Activated CD4-positive, alpha-beta T cell treated with anti-CD3 and anti-CD28 coated beads, Interleukin-2, amount 50 U/mL, for 4 hours (primary cell): Measurements from ENCODE around the gene DNAH6.
"Not testable (repeated sequence)": the region's sequence is repeated elsewhere in the genome, so short reads cannot be mapped to it uniquely, and the experiment has no call there.

ENCODE experiments used
- DNase-seq, 2 experiments: peaks; one replicate each; pipeline ENCODE4 v3.0.0-alpha.2; 2020

Gene DNAH6, protein sequence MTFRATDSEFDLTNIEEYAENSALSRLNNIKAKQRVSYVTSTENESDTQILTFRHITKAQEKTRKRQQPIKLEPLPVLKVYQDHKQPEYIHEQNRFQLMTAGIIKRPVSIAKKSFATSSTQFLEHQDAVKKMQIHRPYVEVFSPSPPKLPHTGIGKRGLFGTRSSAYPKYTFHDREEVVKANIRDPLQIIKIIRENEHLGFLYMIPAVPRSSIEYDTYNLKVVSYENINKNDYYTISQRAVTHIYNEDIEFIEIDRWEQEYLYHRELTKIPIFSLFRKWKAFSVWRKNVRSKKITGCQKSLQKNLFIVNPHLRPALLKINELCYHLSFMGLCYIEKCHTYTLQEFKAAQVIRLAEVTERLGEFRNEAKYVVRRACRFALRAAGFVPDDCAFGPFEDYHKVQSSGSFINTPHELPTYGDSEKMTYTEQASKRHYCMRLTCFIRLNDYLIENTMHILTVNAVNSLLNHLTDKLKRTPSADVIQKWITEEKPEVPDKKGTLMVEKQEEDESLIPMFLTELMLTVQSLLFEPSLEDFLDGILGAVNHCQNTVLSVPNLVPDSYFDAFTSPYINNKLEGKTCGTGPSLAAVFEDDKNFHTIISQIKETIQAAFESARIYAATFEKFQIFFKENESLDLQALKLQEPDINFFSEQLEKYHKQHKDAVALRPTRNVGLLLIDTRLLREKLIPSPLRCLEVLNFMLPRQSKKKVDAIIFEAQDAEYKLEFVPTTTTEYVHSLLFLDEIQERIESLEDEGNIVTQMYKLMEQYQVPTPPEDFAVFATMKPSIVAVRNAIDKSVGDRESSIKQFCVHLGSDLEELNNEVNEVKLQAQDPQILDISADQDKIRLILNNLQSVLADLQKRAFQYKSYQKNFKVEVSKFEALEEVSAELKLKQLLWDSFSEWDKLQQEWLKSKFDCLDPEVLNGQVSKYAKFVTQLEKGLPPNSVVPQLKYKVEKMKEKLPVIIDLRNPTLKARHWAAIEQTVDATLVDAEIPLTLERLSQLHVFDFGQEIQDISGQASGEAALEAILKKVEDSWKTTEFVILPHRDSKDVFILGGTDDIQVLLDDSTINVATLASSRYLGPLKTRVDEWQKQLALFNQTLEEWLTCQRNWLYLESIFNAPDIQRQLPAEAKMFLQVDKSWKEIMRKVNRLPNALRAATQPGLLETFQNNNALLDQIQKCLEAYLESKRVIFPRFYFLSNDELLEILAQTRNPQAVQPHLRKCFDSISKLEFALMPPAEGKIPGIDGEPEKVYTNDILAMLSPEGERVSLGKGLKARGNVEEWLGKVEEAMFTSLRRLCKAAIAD (N-terminal part only)

DNA sequence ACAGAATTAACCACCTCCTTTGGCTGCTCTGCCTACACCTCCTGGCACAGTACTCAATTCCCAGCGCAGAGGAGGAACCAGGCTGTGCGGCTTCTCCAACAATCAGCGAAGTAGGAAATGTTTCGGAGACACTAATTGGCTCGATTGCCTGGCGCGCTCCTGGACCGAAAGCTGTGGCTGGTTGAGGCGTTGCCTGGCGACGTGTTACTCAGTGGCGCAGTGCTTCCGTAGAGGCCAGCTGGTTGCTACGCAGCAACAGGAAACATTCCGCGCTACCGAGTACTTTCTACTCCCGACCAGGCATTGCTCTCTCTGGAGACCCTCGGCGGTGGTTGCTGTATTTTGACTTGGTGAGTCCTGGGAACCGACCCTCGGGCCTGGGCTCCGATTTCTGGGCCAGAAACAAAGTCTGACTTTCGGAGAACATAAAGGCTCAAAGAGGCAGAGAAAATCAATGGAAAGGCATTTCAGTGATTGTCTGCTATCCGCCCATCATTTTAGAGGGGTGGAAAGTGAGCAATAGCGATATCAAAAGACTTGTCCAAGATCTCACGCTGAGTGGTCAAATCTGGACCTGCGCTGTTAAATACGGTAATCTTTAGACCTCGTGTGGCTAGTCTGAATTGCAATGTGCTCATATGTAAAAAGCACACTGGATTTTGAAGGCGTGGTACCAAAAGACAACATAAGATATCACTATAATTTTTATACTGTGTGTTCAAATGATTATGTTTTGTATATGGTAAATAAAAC is at the start of gene DNAH6:
DNAH6 (plus strand) TSS at position 265 of the 753 bp plus-strand sequence. CDS start 1,329 bp downstream, outside the sequence.
- DNase-seq = peak; percentile 79 to 80

DNA sequence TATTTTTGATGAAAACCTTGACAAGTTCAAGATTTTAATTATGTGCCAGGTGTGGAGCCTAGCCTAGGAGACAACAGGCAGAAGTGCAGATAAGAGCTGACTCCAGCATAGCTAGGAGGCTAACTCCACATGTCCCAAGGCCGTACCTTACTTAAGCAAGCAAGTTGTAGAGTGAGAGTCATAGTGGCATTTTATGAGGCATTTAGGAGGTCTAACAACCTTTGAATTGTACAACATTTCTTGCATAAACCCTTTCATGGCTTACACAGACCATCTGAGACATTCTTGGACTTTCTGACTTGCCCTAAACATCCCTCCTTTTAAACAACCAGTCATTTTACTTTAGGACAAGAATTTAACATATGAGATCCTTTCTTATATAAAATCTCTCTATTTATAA is 48.9 kb upstream of the DNAH6 start:
- no peak for DNase-seq

DNA sequence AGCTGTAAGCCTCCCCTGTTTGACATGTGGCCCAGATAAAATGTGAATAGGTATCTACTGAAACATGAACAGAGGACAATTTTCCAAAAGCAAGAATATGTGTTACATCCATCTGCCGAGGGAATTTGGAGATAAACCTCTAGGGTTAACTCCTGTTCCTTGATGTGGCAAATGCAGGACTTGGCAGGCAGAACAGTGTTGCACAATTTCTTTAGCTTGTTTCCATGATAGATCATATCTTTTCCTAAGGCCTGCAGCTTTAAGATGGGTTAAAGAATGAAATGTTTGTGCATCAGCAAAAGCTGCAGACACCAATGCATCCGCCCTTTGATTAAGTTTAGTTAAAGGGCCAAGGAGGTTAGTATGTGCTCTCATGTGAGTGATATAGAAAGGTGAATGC is 43.9 kb upstream of the DNAH6 start:
- not testable (repeated sequence) for DNase-seq

DNA sequence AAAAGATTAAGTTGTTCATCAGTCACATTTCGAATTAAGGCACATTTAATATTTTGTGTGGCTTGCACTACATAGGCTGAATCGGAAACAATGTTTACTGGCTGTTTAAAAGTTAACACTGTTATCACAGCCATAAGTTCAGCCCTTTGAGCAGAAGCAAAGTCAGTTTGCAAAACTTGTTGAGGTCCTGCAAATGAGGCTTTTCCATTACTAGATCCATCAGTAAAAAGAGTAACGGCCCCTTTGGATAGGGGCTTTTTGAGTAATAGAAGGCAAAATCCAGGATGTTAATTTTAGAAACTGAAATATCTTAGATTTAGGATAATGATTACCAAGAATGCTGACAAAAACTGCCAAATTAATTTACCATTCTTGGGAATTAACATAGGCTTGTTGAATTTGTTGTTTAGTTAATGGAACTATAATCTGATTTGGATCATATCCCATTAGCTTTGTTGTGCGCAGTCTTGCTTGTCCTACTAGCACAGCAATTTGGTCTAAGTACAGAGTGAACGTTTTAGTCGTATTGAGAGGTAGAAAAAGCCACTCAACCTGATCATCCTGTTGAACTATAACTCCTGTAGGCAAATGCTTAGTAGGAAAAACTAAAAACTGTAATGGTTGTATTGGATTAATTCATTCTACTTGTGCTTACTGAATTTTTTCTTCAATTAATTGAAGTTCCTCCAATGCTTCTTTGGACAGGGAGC is 43.3 kb upstream of the DNAH6 start:
- no peak for DNase-seq

DNA sequence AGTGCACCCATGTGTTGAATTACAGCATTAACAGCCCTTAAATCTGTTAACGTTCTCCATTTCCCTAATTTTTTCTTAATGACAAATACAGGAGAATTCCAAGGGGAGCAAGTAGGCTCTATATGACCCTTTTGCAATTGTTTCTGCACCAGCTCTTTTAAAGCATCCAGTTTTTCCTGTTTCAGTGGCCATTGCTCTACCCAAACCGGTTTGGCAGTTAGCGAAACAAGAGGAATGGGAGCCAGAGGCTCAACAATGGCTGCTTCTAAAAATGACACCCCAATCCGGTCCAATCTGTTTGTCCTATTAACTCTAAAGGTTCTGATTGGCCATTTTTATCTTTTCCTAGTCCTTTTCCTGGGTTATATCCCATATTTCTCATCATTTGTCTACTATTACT is 42.1 kb upstream of the DNAH6 start:
- no peak for DNase-seq

DNA sequence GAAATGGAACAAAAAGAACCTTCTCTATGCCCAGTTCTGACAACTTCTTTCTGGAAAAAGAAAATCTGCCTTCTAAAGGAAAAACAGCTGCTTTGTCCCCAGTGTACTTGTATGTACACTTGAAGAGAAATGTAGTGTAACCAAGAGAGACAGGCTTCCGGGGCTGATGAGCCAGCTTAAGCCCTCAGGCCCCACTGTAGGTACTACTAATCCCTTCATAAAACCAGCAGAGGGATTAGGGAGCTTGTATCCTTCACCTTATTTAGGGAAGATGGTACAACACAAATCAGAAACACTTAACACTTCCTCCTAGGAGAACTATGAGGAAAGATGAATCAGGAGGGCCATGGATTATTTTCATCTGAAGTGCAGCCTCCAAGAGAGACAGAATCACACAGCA is 38.4 kb upstream of the DNAH6 start:
- DNase-seq = no peak

DNA sequence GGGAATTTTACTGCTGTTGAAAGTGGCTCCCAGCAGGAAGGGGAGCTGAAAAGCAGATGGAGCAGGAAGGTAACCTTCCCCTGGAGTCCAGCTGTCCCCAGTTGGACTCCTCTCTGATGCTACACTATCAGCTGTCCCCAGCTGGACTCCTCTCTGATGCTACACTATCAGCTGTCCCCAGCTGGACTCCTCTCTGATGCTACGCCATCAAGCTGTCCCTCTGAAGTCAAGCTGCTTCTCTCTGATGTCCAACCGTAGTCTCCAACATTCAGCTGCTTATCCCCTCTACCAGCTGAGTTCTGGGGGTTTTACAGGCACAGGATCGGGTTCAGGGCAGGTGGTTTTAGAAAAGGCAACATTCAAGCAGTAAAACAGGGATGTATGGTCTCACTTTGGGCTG is 37.4 kb upstream of the DNAH6 start:
- DNase-seq = no peak

DNA sequence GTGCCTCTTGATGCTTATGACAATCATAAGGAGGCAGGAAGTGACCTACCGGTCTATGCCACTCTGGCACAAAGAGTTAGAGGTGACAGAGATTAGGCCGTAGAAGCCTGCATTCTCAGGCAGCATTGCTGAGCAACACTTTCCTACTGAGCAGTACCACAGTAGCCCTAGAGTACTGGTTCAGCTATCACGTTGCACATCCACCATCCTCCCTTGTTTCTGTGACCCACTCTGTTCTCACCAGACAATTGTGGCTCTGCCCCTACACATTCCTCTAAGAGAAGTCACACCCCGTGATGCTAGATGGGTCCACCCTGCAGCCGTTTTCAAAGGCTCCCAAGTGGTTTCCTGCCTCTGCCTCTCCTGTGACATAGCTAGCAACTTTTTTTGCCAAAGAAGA is 34.6 kb upstream of the DNAH6 start:
- peak in 1 of 2 experiments; percentile 6 for DNase-seq

DNA sequence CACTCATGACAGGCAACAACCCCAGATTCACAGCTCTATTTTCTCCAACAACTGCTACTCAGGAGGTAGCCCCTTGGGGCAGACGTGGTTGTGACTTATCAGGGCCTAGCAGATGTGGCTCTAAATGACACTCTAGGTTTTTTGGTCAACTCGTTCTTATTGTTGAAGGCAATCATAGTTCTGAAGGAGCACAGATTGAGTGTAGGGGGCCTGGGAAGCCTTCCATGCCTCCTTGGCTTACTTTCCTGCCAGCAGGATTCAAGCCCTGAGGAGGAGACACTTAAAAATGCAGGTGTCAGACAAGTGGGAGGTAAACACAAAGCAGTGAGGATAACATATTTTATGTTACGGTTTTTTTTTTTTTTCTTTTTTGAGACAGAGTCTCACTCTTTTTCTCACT is 33.7 kb upstream of the DNAH6 start:
- no peak for DNase-seq

DNA sequence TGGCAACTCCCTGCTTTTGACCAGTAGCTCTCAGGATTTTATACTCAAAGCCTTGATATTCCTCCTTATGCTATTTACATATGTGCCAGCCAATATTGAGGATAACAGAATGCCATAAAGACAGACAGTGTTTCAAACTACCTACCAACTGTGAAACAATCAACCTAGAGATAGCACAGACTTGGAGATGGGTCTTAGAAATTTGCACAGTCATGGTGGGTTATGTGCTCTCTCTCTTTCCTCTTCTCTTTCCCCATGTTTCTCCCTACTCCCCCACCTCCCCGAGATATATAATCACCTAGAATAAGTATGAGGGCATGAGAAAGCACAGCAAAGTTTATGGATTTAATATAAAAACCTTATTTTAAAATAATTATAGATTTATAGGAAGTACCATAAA is 33.0 kb upstream of the DNAH6 start:
- no peak for DNase-seq

DNA sequence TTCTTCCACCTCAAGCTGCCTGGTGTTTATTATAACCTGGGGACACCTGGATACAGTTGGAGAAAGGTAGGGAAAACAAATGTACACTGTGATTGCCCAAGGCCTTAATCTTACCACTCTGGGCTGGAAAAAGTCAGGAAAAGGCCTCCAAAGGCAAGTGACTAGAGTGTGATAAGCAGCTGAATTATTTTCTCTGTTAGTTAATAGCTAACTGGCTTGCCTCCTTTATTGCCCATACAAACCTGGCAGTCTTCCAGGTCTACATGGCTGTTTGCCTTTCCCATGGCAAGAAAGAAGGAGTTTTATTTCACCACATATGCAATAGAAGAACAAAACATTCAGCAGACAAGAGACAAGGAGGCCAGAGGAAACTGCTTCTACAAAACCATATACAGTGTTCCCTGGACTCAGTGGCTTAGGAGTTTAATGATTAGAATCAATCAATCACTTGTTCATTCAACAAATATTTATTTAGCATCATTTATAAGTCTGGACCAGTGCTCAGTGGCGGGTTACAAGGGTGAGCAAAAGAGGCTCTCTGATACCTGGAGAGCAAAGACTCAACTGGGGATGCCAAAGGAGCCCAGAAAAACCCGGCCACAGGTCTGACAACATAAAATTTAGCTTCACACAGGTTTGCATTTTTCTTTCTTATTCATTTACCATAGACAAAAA is 29.7 kb upstream of the DNAH6 start:
- DNase-seq = no peak

DNA sequence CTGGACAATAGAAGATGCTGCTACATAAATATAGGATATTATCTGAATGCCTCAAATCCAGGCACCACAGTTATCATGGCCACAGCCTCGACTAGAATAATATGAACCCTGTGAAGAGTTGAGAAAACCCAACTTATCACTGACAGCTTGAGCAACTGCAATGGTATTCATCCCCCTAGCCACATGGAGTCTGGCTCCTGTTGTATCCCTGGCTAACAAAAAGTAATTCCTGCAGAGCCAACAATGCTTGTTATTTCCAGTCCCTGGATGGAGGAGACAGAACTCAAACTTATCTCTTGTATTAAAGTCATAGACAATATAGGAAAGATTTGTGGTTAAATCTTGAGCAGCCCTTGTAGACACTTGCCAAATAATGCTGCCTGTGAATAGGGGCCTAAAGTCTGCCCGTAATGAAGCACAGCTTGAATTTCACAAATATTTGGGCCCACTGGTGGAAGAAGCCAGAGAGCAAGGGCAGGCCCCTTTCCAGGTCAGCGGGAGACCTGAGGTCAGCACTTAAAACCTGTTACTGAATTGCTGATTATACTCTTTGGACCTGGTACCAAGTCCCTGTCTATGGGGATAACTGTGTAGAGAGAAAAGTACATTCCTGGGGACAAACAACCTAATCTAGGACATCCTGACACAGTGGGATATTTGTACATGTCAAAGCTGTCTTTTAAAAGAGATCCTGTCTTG is 28.9 kb upstream of the DNAH6 start:
- no peak for DNase-seq

DNA sequence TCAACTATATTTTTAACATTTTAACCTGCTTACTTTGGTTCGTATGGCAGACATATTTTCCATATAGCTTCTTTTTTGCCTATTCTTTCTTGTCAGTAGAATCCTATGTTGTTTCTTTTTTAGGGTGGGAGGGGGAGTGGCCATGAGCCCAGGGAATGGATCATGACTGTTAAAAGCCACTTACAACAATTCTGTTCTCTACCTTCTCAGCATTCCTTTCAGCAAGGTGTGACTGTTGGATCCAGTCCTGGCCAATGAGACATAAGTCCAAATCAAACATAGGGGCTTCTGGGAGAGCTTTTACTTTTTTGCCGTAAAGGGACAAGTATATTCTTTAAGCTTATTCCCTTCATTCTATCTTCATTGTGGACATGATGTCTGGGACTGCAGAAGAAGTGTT is 25.0 kb upstream of the DNAH6 start:
- no peak for DNase-seq

DNA sequence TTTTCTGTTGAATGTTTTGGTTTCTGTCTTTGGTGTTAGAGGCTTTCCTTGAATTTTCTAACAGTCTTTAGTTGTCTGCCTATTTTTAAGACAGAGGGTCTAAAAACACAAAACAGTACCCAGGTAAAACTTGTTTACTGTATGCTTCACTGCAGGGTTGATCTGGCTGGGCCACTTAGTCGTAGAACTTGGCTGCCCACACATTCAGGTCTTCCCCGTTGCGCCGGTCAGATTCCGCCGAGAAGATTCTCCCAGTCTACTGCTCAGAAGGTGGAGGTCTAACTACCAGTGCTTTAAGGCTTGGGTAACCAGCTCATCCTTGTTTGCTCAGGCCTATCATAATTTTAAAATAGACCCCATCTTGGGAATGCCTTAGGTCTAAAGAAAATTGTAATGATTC is 24.6 kb upstream of the DNAH6 start:
- no peak for DNase-seq

DNA sequence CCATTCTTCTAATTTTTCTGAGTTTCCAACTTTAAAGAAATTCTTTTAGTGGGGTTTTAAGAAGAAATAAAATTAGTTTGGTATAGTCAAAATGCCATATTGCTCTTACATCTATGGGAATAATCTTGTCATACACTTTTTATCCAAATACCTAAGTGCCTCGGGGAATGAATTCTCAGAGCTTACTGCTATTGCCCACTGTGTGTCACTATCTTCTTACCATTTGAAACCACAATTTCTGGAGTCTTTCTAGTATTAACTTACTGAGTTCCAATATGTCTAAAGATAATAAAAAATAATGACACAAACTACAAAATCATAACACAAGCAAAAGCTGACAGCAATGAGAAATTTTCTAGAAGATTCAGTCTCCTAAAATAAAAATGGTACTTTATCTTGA is 23.7 kb upstream of the DNAH6 start:
- no peak for DNase-seq

DNA sequence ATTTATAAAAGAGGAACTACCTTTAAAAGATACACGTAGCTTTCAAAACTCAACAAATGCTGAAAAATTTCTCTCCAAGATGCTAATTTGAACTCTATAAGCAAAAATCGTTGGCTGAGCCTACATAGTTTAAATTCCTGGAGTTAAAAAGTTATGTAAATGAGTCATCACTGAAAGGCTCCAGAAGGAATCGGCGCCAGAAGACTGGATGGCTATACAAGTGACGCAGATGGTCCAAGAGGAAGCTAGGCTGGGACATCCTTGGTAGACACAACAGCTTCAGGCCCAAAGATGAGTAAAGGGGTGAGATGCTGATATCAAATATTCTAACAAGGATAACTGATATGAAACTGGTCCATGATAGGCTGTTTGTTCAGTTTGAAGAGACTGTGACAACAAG is 22.8 kb upstream of the DNAH6 start:
- DNase-seq = no peak

DNA sequence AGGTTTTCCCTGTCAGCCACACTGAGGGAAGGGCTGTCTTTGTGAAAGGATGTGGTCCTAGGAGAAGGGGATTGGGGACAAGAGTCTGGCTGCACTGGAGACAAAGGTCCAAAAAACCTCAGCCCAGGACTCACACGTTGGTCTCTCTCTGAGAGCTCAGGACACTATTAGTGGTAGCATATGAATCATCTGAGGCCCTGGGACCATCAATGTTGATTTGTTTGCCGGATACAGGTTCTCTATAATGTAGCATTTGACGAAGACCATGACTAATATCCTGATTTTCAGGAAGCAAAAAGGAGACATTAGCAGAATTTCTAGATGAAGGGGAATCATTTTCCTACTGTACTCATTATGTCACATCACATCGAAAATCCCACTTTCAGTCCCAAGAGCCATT is 22.2 kb upstream of the DNAH6 start:
- no peak for DNase-seq

DNA sequence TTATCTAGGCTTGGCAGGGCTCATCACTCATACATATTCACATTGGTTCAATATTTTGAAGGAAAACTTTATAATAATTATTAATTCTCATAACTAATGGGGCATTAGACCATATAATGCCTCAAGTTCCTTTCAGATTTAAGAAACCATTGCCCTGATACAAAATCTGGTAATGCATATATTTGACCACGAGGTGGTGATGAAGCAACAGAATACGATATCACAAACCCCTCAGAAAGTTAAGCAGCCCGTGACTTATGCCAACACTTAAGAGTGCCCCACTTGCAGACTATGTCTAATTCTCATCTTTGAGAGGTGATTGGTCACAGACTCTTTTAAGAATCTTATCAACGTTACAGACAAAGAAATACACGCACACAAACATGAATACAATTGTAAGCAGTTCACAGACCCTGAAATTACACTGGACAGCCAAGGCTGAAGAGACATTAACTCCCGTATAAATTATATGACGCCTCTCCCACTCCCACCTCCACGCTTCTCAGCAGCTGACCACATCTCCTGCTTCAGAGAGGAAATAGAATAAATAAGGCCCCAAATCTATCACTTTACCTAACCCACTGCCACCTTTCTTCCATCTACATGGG is 20.7 kb upstream of the DNAH6 start:
- DNase-seq = peak in 1 of 2 experiments; percentile 5

DNA sequence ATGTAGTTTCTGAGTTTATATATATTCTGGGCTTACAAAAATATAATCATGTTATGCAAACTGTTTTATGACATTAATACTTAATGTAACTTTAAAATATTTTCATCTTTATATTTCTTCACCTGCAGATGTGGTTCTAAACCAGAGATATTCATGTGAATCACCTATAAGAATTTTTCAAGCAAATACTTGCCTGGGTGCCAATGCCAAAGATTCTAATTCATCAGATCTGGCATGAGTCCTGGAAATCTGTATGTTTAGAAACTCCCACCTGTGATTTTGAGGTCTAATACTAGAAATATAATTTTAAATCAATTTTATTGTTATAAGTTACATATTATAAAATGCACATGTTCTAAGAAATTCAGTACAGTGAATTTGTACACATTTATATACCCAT is 19.9 kb upstream of the DNAH6 start:
- no peak for DNase-seq

DNA sequence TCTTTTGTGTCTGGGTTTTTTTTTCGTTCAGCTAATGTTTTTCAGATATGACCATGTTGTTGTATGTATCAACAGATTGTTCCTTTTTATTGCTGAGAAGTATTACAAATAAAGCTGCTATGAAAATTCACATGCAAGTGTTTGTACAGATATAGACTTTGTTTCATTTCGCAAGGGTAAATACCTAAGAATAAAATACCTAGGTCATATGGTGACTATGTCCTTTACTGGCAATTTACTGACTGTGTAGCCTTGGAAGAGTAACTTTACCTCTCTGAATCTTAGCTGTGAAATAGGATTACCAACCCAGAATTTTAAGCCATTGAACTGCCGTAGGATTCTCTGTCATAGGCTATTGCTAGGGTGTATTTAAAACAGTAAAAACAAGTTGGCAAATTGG is 19.0 kb upstream of the DNAH6 start:
- no peak for DNase-seq
